ENCODE data around the gene MPPED1.

DNA sequence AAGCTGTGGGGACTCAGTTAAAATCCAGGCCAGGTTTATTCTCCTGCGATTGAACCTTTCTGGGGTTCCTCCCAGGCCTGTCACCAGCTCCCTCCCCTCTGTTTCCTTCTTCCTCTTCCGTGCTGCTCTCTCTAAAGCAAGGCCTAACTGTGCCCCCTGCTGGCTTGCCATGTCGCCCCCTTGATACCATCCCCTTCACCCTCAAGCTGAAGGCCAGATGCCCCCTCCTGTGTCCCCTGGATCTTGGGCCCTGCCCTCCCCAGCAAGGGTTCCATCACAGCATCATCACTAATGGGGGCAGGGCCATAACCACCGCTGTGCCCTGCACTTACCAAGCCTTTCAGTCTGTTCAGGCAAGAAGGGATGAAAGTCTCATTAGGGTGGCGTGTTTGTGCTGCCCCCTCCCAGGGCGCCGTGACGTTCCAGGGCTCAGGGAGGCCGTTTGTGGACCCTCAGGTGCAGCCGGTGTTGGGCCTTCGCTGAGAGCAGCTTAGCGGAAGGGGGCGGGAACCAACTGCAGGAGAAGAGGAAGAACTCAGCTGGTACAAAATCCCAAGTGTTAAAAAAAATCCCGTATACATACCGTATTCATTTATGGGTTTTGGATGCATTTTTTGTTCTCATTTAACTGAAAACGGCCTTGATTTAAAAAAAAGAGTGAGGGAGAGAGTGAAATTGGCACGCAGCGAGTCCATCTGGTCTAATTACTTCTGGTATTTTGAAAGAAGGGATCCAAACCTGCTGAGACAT, 69.9 kb downstream of the MPPED1 start:
- TF ChIP-seq, protein P1, sequence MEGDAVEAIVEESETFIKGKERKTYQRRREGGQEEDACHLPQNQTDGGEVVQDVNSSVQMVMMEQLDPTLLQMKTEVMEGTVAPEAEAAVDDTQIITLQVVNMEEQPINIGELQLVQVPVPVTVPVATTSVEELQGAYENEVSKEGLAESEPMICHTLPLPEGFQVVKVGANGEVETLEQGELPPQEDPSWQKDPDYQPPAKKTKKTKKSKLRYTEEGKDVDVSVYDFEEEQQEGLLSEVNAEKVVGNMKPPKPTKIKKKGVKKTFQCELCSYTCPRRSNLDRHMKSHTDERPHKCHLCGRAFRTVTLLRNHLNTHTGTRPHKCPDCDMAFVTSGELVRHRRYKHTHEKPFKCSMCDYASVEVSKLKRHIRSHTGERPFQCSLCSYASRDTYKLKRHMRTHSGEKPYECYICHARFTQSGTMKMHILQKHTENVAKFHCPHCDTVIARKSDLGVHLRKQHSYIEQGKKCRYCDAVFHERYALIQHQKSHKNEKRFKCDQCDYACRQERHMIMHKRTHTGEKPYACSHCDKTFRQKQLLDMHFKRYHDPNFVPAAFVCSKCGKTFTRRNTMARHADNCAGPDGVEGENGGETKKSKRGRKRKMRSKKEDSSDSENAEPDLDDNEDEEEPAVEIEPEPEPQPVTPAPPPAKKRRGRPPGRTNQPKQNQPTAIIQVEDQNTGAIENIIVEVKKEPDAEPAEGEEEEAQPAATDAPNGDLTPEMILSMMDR (conservative IDR thresholded peaks at IDR 0.05 in 1 of 2, IDR thresholded peaks at IDR 0.05 in 1 of 2; ENCODE audit: low read depth in 1 of 2, low read length in 2 of 2), result no peak
- TF ChIP-seq EZH2 (IDR thresholded peaks at IDR 0.05; ENCODE audit: low read length, missing control alignments), result no peak
